K562 (cell line): ENCODE data around the gene NDOR1. TPM values are rescaled to one million over a fixed set of nuclear protein-coding genes. Genes with fewer than 3 reads are reported as not detected.

ENCODE experiments used
- ARHGAP35 ChIP-seq: fragments of 450-650 bp; IDR thresholded peaks from 2 replicates; pipeline ENCODE4 v1.6.1; 2018; ENCODE audit not compliant: partially characterized antibody
- BDP1 ChIP-seq: IDR thresholded peaks from 3 replicates; pipeline ENCODE4 v1.6.1; 2011; ENCODE audit not compliant: insufficient read length, insufficient read depth
- BRF1 ChIP-seq: IDR thresholded peaks from 3 replicates; pipeline ENCODE4 v1.6.1; 2011; ENCODE audit warnings: borderline replicate concordance, mild to moderate bottlenecking; ENCODE audit not compliant: insufficient read length; ENCODE audit errors: extremely low read depth
- CCNT2 ChIP-seq: IDR thresholded peaks from 2 replicates; pipeline ENCODE4 v1.6.1; 2011; ENCODE audit warnings: borderline replicate concordance, low read depth, mild to moderate bottlenecking, moderate library complexity, mixed read lengths, low read length; ENCODE audit not compliant: insufficient read length; ENCODE audit errors: extremely low read depth
- CREM ChIP-seq: IDR thresholded peaks from 2 replicates; pipeline ENCODE4 v1.6.1; 2014; ENCODE audit warnings: antibody characterized with exemption, low read depth
- GATAD2A ChIP-seq: fragments of 450-650 bp; IDR thresholded peaks from 2 replicates; pipeline ENCODE4 v1.6.1; 2017
- HMG20A ChIP-seq: fragments of 450-650 bp; formaldehyde crosslinking; conservative IDR thresholded peaks from 2 replicates; pipeline ENCODE4 v1.4.0; 2020; ENCODE audit warnings: mild to moderate bottlenecking, mixed read lengths
- MCM5 ChIP-seq: fragments of 450-650 bp; IDR thresholded peaks from 2 replicates; pipeline ENCODE4 v1.6.1; 2016; ENCODE audit warnings: low read depth
- NFYB ChIP-seq: IDR thresholded peaks from 2 replicates; pipeline ENCODE4 v1.6.1; 2011; ENCODE audit warnings: mild to moderate bottlenecking, moderate library complexity; ENCODE audit not compliant: insufficient read length; ENCODE audit errors: extremely low read depth
- PPARD ChIP-seq: fragments of 250-450 bp; sonication (Bioruptor Pico); IDR thresholded peaks from 2 replicates; pipeline ENCODE4 v1.8.0; 2022; ENCODE audit warnings: inconsistent platforms, mild to moderate bottlenecking, moderate library complexity
- PTTG1 ChIP-seq: fragments of 450-650 bp; IDR thresholded peaks from 2 replicates; pipeline ENCODE4 v1.6.1; 2016; ENCODE audit warnings: low read depth, mild to moderate bottlenecking, missing genetic modification characterization, missing compliant biosample characterization
- RUNX1 ChIP-seq: sonication (generic); IDR thresholded peaks from 2 replicates; pipeline ENCODE4 v1.6.1; 2016; ENCODE audit warnings: antibody characterized with exemption, low read depth
- SMARCC2 ChIP-seq: fragments of 450-650 bp; IDR thresholded peaks from 2 replicates; pipeline ENCODE4 v1.6.1; 2017; ENCODE audit warnings: antibody characterized with exemption, moderate library complexity, mild to moderate bottlenecking, low read depth
- STAG1 ChIP-seq: sonication (generic); formaldehyde crosslinking; IDR thresholded peaks from 2 replicates; pipeline ENCODE4 v1.5.0; 2020; ENCODE audit warnings: missing genetic modification reagents, borderline replicate concordance
- ZNF23 ChIP-seq: fragments of 250-450 bp; sonication (Bioruptor Pico); IDR thresholded peaks from 2 replicates; pipeline ENCODE4 v1.4.0; 2020; ENCODE audit warnings: mild to moderate bottlenecking
- ZNF3 ChIP-seq: fragments of 250-450 bp; sonication (Bioruptor Pico); IDR thresholded peaks from 2 replicates; pipeline ENCODE4 v1.5.0; 2021; ENCODE audit warnings: mild to moderate bottlenecking, moderate library complexity
- ZNF436 ChIP-seq: fragments of 250-450, 450-650 bp; sonication (Bioruptor Pico); formaldehyde crosslinking; IDR thresholded peaks from 2 replicates; pipeline ENCODE4 v1.7.0; 2020; ENCODE audit warnings: mild to moderate bottlenecking
- ZNF668 ChIP-seq: fragments of 250-450 bp; sonication (Bioruptor Pico); IDR thresholded peaks from 2 replicates; pipeline ENCODE4 v1.8.0; 2022; ENCODE audit warnings: mild to moderate bottlenecking, inconsistent platforms
- ZNF830 ChIP-seq: fragments of 250-450 bp; sonication (Bioruptor Pico); IDR thresholded peaks from 2 replicates; pipeline ENCODE4 v1.5.0; 2021; ENCODE audit warnings: mild to moderate bottlenecking
- polyA plus RNA-seq, 8 experiments: library from polyadenylated mRNA; depleted of rRNA in 4 of 8; stranded (reverse) in 5 of 8; unstranded in 3 of 8; fragments of >200 nt; fragmentation: Nextera tagmentation in 2 of 8; fragmentation: Illumina TruSeq in 1 of 8; extraction: Ambion mirVana in 2 of 8; extraction: Trizol in 1 of 8; gene quantifications; 2 replicates each; pipeline versions ENCODE4 v1.2.1 to v1.2.3, GENCODE V29; 2011 to 2014; ENCODE audit warnings: inconsistent platforms in 1 of 8, missing spikeins in 1 of 8
- total RNA-seq, 7 experiments: library from RNA; depleted of rRNA in 6 of 7; stranded (reverse); fragments of >200 nt in 6 of 7; fragmentation: Illumina TruSeq in 2 of 7; extraction: Trizol in 2 of 7; gene quantifications; 2 replicates each; pipeline versions ENCODE4 v1.2.1 to v1.2.3, GENCODE V29; 2011 to 2021; ENCODE audit warnings: low replicate concordance in 1 of 7
- TF ChIP-seq, protein P1 (sequence below), 2 experiments: fragments of 450-650 bp; IDR thresholded peaks; 2 replicates each; pipeline ENCODE4 v1.6.1; 2016; ENCODE audit warnings: mild to moderate bottlenecking in 2 of 2, borderline replicate concordance in 1 of 2, low read depth in 1 of 2, moderate library complexity in 1 of 2
- TF ChIP-seq, protein P2 (sequence below): sonication (generic); formaldehyde crosslinking; IDR thresholded peaks from 2 replicates; pipeline ENCODE4 v1.8.0; 2022; ENCODE audit warnings: missing genetic modification reagents, mild to moderate bottlenecking, borderline replicate concordance

The NDOR1 gene
- total and polyA plus RNA-seq, 9 of the 15 experiments (the other 6 are each of a cell fraction or from before 2014, with no cell fraction given), result 0.06 to 36.9 (median 6.9) TPM

DNA sequence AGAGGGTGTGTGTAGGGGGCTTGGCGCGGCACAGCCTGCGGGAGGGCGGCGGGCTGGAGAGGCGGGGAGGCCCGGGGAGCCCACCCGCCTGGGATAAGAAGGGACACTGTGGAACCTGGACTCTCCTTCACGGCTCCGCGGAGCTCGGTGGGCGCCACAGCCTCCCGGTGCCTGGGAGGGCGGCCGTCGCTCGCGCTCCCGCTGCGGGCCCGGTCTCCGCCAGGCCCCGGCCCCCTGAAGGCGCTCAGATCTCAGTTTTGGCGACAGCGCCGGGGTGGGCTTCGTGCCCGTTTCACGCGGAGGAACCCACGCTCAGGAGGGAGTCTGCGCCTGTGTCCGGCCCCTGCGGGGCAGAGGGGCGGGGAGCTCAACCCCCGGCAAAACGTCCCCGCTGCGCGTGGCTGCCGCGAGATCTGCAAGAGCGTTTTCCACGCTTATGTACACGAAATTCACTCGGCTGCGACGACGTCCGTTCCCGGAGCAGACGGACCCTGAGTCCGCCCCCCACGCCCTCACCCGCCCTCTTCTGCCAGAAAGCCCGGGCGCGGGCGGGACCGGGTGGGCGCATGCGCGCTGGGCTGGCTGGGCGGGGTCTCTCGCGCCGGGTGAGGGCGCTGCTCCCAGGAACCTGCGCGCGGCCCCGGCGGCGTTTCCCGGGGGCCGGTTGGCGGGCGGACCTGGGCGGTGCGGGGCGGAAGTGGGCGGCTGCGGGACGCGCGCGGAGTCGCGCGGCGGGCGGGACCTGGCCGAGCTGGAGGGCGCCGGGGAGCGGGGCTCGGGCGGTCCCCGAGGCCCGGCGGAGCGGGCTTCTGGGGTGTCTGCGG, 49.3 kb downstream of the NDOR1 start, which contains the start of gene NELFB (continued):
- TF ChIP-seq, protein P1, sequence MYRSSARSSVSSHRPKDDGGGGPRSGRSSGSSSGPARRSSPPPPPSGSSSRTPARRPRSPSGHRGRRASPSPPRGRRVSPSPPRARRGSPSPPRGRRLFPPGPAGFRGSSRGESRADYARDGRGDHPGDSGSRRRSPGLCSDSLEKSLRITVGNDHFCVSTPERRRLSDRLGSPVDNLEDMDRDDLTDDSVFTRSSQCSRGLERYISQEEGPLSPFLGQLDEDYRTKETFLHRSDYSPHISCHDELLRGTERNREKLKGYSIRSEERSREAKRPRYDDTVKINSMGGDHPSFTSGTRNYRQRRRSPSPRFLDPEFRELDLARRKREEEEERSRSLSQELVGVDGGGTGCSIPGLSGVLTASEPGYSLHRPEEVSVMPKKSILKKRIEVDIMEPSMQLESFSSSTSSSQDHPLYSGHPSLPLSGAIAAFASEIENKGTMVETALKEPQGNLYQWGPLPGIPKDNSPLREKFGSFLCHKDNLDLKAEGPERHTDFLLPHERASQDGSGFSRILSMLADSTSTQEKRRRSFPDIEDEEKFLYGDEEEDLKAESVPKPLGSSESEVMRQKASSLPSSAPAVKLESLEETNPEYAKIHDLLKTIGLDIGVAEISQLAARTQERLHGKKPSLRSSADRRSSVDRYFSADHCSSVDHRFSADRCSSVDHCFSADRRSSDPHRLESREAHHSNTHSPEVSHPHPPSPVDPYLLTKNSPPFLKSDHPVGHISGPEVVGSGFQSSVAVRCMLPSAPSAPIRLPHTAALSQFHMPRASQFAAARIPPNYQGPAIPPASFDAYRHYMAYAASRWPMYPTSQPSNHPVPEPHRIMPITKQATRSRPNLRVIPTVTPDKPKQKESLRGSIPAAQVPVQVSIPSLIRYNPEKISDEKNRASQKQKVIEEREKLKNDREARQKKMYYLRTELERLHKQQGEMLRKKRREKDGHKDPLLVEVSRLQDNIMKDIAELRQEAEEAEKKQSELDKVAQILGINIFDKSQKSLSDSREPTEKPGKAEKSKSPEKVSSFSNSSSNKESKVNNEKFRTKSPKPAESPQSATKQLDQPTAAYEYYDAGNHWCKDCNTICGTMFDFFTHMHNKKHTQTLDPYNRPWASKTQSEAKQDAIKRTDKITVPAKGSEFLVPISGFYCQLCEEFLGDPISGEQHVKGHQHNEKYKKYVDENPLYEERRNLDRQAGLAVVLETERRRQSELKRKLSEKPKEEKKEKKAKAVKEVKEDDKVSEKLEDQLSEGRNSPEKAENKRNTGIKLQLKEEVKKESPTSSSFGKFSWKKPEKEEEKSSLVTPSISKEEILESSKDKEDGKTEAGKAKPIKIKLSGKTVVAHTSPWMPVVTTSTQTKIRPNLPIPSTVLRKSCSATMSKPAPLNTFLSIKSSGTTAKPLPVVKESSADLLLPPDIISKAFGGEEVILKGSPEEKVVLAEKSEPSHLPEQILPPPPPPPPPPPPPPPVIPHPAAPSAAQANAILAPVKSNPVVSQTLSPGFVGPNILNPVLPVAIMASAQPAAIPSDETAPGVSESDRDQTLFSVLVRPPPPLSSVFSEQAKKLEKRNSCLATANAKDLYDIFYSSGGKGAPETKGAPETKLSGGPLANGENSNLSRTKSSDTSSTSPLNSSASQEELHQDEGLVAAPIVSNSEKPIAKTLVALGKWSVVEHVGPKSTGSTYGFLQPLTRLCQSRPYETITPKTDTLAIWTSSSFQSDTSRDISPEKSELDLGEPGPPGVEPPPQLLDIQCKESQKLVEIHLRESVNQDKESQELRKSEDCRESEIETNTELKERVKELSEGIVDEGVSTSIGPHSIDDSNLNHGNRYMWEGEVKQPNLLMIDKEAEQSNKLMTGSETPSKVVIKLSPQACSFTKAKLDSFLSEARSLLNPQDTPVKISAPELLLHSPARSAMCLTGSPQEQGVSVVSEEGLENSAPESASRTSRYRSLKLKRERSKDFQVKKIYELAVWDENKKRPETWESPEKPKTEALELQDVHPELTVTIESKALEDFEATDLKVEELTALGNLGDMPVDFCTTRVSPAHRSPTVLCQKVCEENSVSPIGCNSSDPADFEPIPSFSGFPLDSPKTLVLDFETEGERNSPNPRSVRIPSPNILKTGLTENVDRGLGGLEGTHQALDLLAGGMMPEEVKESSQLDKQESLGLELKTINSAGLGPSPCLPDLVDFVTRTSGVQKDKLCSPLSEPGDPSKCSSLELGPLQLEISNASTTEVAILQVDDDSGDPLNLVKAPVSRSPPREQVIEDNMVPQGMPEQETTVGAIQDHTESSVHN (IDR thresholded peaks at IDR 0.05; ENCODE audit: borderline replicate concordance in 1 of 2, low read depth in 1 of 2), result no peak
- TF ChIP-seq MCM5, result no peak
- no peak for TF ChIP-seq HMG20A (CRISPR knock-in tag)
- no peak for TF ChIP-seq ZNF436 (CRISPR knock-in tag)
- no peak for TF ChIP-seq SMARCC2
- no peak for TF ChIP-seq ARHGAP35
- TF ChIP-seq CCNT2, result peak; percentile 92
- no peak for TF ChIP-seq ZNF830
- TF ChIP-seq ZNF668 (CRISPR knock-in tag), result no peak
- TF ChIP-seq NFYB, result no peak
- TF ChIP-seq STAG1 (CRISPR knock-in tag), result no peak
- no peak for TF ChIP-seq ZNF3 (CRISPR knock-in tag)
- no peak for TF ChIP-seq GATAD2A
- TF ChIP-seq BDP1, result no peak
- TF ChIP-seq RUNX1, result no peak
- no peak for TF ChIP-seq BRF1
- TF ChIP-seq ZNF23 (CRISPR knock-in tag), result no peak
- no peak for TF ChIP-seq PPARD (CRISPR knock-in tag)
- TF ChIP-seq PTTG1 (tag), result no peak
- TF ChIP-seq CREM, result peak; percentile 67
- TF ChIP-seq, protein P2, sequence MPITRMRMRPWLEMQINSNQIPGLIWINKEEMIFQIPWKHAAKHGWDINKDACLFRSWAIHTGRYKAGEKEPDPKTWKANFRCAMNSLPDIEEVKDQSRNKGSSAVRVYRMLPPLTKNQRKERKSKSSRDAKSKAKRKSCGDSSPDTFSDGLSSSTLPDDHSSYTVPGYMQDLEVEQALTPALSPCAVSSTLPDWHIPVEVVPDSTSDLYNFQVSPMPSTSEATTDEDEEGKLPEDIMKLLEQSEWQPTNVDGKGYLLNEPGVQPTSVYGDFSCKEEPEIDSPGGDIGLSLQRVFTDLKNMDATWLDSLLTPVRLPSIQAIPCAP (CRISPR knock-in tag), result no peak
